Activated CD8-positive, alpha-beta memory T cell treated with anti-CD3 and anti-CD28 coated beads, Interleukin-2, amount 50 U/mL, for 1 hour (primary cell): ENCODE data around the gene RASSF4.
"Not testable (repeated sequence)": the region's sequence is repeated elsewhere in the genome, so short reads cannot be mapped to it uniquely, and the experiment has no call there.

ENCODE experiments used
- DNase-seq: peaks from one replicate; pipeline ENCODE4 v3.0.0-alpha.2; 2020; ENCODE audit errors: extremely low read depth

The RASSF4 gene

DNA sequence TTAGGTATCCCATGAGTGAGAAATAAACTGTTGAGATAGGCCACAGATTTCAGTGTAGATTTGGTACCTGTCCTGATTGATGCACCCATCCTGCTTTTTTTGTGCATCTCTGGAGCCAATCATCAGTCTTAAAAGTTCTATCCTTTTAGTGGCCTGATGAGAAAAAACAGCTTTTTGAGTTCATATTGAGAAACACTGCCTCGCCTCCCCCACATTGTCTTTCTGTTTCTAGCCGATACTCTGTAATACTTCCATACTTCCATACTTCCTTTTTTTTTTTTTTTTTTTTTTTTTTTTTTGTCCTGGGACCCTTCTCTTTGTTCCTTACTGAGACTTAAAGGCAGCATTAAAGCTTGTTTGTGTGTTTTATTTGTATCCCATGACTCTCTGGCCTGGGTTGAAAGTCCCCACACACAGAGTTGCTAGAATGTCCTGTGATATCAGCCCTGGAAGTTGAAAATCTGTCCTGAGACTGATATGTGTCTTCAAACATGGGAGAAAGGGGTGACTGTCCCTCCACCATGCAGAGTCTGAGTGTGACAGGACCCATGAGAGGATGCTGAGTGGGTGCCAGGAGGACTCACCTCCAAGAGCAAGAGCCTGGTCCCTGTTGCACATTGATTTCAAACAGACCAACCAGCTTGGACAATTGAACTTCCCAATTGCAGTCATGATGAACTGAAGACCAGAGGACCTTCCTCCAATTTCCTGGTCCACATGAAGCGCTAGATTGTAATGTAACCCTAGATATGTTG, 46.9 kb downstream of the RASSF4 start:
- no peak for DNase-seq

DNA sequence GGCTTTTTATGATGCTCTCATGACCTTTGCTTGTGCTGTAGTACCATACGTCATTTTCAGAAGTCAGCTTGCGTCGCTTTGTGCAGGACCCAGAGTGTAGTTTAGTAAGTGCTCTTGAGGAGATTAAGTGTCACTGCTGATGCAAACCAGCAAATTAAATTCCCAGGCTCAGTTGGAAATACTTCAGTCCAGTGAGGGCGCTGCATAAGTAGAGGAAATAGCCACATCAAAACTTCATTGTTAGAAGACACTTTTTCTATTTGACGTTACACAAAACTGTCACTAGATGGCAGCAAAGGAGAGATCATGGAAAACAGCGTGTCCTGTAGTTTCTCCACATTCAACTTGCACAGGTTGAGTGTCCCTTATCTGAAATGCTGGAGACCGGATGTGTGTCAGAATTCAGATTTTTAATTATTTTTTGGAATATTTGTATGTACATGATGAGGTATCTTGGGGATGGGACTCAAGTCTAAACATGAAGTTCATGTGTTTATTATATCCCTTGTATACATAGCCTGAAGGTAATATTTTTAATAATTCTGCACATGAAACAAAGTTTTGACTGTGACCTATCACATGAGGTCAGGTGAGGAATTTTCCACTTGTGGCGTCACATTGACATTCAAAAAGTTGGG, 49.0 kb downstream of the RASSF4 start:
- no peak for DNase-seq

DNA sequence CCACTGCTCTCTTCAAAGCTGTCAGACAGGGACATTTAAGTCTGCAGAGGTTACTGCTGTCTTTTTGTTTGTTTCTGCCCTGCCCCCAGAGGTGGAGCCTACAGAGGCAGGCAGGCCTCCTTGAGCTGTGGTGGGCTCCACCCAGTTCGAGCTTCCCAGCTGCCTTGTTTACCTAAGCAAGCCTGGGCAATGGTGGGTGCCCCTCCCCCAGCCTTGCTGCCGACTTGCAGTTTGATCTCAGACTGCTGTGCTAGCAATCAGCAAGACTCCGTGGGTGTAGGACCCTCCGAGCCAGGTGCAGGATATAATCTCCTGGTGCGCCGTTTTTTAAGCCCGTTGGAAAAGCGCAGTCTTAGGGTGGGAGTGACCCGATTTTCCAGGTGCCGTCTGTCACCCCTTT, 55.0 kb downstream of the RASSF4 start:
- not testable (repeated sequence) for DNase-seq

DNA sequence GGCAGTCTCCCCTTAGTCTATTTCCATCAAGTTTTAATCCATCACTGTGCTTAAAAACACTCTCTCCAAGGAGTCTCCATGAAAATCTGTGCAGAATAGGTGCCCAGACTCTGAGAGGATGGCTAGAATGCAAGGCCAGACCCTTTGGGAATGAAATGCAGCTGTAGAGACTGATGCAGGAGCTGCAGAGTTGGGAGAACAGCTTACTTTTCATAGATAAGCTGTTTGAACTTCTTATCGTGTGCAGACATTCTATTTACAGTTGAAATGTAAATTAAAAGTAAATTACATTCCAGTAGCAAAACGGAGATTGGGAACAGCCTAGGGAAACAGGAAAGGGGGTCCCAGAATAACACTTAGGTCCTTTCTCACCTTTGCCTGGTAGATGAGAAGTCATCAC, 56.0 kb downstream of the RASSF4 start:
- DNase-seq, result no peak

DNA sequence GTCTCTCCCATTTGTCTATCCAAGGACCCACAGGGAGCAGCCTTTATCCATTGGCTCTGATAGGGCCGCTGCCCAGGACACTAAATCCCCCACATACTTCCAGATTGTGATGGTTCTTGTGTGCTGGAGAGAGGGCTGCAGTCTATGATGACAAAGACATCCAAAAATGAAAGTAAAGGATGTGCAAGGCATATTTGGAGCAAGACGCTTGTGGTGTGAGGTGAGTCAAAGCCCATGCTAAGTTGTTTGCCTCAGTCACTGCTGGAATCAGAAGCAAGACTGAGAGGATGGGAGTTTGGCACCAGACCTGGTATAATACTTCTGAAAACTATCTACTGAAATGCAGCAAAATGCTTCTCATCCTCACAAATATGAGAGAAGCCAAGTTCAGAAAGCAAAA, 63.8 kb downstream of the RASSF4 start:
- DNase-seq, result no peak

DNA sequence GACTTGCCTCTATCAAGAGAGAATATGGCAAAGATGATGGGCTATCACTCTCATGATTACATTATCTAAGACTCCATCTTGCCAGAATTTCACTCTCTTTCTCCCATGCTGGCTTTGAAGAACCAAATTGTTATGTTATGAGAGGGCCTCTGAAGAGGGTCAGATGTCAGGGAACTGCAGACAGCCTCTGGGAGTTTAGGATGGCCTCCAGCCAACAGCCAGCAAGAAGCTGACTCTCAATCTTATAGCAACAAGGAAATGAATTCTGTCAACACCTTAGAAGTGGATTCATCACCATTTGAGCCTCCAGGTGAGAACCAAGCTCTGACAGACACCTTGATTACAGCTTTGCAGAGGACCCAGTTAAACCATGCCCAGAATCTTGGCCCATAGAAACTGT, 74.7 kb downstream of the RASSF4 start:
- DNase-seq, result no peak

DNA sequence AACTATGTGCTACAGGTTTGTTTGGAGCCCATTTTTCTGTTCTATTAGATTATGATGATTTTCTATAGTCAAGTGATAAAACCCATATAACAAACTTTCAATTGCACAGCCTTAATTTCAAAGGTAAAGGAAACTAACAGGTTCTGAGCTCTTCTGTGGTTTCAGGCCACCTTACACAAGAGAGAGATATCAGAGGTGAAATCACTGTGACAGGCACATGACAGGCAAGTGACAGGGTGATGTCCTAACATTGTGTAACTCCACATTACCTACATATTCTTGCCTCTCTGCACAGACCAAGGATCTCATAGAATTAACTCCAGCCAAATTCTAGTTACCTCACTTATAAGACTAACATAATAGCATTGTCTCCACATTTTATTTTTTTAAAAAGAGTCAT, 76.1 kb downstream of the RASSF4 start:
- DNase-seq, result no peak

DNA sequence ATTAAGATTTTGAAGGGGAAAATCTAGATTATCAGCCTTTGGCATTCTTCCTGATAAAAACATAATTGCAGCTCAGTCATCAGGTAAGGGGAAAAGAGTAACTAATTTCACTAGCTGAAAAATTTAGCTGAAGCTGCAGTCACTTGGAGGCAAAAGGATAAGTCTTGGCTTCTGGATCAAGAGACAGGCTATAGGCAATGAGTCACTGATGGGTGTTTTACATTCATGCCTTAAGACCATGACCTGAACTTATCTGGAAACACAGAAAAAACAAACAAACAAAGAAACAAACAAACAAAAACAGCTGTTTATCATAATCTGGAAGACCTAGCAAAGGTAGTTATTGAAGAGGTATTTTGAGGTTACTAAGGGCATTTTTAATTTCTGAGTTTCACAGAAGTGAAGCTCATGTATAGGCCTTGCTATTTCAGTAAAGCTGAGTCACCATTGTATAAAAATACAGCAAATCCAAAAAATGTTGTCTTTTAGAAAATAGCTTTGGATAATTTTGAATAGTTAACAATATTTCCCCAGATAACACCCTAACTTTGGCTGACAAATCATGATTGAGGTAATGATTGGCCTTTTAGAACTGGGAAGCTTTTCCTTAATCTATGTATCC, 81.4 kb downstream of the RASSF4 start:
- DNase-seq, result no peak

DNA sequence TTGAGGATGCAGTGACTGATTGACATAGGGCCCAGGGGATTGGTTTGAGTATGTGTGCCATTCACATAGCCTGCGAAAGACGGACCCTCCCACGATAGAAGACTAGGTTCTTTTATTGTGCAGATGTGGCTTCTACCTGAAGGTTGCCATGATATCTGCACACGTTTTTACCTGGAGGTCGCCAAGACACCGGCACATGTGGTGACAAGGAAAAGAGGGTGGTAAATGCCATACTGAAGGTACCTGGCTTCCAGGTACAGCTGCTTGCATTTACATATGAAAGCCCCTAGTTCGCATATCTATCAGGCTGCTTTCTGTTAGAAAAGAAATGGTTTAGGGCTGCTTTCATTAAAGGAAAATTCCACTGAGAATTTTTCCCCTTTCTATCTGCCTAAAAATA, 84.7 kb downstream of the RASSF4 start:
- DNase-seq, result no peak
